HK-2 (cell line): ENCODE results near the gene STIM2.

Experiments
- DNase-seq: peaks from one replicate; pipeline ENCODE4 v3.0.0-alpha.2; 2018; ENCODE audit not compliant: unreplicated experiment

The STIM2 gene

GRCh38 chr4:26837993-26838842, 22.4 kb upstream of the STIM2 start:
- DNase-seq, result no peak

- no peak for DNase-seq
These were observed 21.6 kb upstream of the STIM2 start for GRCh38 chr4:26839016-26839415.

GRCh38 chr4:26839534-26839951, 21.1 kb upstream of the STIM2 start:
- no peak for DNase-seq

GRCh38 chr4:26840786-26841185, 19.9 kb upstream of the STIM2 start:
- DNase-seq, result no peak

GRCh38 chr4:26842911-26843310, 17.7 kb upstream of the STIM2 start:
- DNase-seq, result no peak

GRCh38 chr4:26850528-26850927, 10.1 kb upstream of the STIM2 start:
- DNase-seq, result no peak

GRCh38 chr4:26851129-26851528, 9.5 kb upstream of the STIM2 start:
- DNase-seq, result no peak

- DNase-seq, result no peak
These were observed 5.9 kb upstream of the STIM2 start for GRCh38 chr4:26854701-26855100.

- no peak for DNase-seq
These were observed 3.7 kb upstream of the STIM2 start for GRCh38 chr4:26856906-26857277.

GRCh38 chr4:26857278-26858034, 3.2 kb upstream of the STIM2 start:
- peak; percentile 92 for DNase-seq

GRCh38 chr4:26858035-26858918, 2.4 kb upstream of the STIM2 start:
- no peak for DNase-seq

GRCh38 chr4:26858947-26859401, 1.7 kb upstream of the STIM2 start:
- no peak for DNase-seq

GRCh38 chr4:26859762-26860156, 882 bp upstream of the STIM2 start:
- DNase-seq, result no peak

- peak; percentile 73 for DNase-seq
These were observed 337 bp downstream of the STIM2 start for GRCh38 chr4:26860922-26861433.

- DNase-seq, result peak; percentile 75
These were observed 969 bp downstream of the STIM2 start for GRCh38 chr4:26861434-26862186.

GRCh38 chr4:26862381-26862915, 1.8 kb downstream of the STIM2 start:
- no peak for DNase-seq

- no peak for DNase-seq
These were observed 2.9 kb downstream of the STIM2 start for GRCh38 chr4:26863512-26863911.

- no peak for DNase-seq
These were observed 4.3 kb downstream of the STIM2 start for GRCh38 chr4:26864899-26865298.

- DNase-seq, result no peak
These were observed 5.6 kb downstream of the STIM2 start for GRCh38 chr4:26866203-26866602.

GRCh38 chr4:26866781-26867180, 6.1 kb downstream of the STIM2 start:
- DNase-seq, result no peak
